ENCODE results near the gene FHOD3.

FHOD3 gene

GRCh38 chr18:36663312-36663711 lies 365.8 kb downstream of the FHOD3 start:
- DNase-seq (ENCODE audit: low read depth in 3 of 3), result no peak

- no peak for DNase-seq (ENCODE audit: low read depth in 3 of 3)
These were observed 368.4 kb downstream of the FHOD3 start for GRCh38 chr18:36665952-36666351.

- DNase-seq (ENCODE audit: low read depth in 3 of 3), result no peak
These were observed 370.3 kb downstream of the FHOD3 start for GRCh38 chr18:36667811-36668210.

DNA sequence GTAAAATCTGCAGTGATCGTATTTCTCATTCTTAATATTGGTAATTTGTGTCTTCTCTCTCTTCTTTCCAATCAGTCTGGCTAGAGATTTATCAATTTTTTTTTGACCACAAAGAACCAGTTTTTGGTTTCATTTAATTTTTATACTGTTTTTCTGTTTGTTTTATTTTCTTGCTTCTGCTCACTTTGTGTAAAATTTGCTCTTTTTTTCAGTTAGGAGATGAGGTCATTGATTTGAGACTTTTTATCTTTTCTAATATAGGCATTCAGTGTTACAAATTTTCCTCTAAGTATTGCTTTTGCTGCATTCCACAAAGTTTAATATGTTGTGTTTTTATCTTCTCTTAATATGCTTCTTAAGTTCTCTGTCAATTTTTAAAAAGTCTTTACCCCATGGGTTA lies 370.8 kb downstream of the FHOD3 start:
- no peak for DNase-seq (ENCODE audit: low read depth in 3 of 3)

GRCh38 chr18:36672437-36673344 lies 375.2 kb downstream of the FHOD3 start:
- DNase-seq (ENCODE audit: low read depth in 3 of 3), result no peak

GRCh38 chr18:36673452-36673851 lies 375.9 kb downstream of the FHOD3 start:
- DNase-seq (ENCODE audit: low read depth in 3 of 3), result no peak

DNA sequence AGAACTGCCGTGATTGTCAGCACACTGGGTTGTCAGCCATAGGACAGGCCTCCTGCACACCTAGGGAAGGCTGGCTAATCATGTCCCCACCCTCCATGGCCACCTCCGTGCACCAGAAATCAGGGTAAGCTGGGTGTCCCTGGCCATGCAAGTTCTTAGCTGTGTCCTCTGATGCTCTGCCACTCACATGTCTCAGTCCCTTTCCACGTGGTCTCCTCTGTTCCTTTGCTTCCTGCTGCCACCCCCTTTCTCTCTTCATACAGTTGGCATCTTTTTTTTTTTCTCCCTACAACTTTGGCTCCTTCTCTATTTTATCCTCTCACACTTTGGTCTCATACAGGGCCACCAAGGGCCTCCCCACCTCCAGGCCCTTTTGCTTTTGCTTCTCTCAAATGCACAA lies 377.6 kb downstream of the FHOD3 start:
- no peak for DNase-seq (ENCODE audit: low read depth in 3 of 3)

GRCh38 chr18:36675542-36675941 lies 378.0 kb downstream of the FHOD3 start:
- no peak for DNase-seq (ENCODE audit: low read depth in 3 of 3)

DNA sequence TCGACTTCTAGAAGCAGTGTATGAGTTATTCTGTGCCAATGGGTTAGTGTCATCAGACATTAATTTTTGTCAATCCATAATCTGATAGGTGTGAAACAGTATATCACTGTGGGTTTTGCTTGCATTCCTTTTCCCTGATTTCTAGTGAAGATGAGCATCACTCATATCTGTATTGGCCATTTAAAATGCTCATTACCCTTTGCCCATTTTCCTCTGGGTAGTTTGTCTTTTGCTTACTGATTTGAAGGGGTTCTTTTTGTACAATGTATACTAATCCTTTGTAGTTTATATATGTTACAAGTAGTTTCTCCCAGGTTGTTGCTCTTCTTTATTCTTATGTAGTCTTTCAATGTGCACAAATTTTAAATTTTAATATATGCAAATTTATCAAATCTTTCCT lies 379.1 kb downstream of the FHOD3 start:
- no peak for DNase-seq (ENCODE audit: low read depth in 3 of 3)

DNA sequence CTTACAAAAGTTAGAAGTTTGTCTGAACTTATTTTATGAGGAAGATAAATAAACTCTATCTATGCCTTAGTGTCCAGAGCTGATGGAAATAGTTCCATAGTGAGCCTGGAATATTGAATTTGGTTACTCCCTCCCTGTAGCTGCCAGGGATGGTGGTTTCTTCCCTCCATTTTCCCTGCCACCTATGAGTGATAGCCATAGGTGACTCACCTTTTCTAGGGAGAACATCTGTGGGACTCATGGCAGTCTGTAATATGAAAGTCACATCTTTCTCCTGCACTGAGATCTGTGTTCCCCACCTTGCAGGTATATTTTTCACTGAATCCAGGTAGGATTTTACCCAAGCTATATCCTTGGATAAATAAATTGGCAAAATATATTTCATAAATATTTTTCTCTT lies 382.5 kb downstream of the FHOD3 start:
- no peak for DNase-seq (ENCODE audit: low read depth in 3 of 3)

DNA sequence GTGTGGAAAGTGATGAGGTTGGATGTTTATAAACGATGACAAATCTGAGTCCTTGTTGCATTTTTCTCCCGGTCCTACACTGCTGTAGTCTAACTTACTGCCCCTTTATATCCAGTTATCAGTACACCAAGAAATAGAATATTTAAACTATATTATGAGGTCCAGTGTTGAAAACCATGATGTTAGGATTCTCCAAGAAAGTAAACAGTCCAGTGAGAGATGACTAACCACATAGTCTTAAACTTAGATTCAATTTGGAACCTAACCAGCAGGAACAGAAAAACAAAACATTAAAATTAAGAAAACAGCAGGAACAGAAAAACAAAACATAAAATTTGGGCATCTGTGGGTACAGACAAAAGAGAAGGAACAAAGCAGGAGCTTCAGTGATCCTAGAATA lies 388.1 kb downstream of the FHOD3 start:
- no peak for DNase-seq (ENCODE audit: low read depth in 3 of 3)

- no peak for DNase-seq (ENCODE audit: low read depth in 3 of 3)
These were observed 390.8 kb downstream of the FHOD3 start for GRCh38 chr18:36688020-36688965.

DNA sequence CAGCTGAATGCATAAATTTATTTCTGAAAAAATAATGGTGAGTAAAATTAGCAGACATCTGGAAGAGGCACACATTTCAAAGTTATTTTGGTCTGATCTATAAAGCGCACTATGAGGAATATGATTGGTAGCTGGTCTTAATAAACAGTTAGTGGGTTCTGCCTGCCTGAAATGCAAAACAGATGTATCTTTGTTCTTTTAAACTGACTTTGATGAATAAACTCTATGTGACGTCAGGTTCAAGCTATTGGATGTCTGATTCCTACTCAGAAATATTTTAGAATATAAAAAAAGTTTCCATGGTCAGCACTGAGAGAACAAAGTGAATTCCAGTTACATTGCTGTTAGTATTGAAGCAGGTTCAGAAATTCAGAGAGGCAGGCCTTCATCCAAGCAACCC lies 394.9 kb downstream of the FHOD3 start:
- no peak for DNase-seq (ENCODE audit: low read depth in 3 of 3)

DNA sequence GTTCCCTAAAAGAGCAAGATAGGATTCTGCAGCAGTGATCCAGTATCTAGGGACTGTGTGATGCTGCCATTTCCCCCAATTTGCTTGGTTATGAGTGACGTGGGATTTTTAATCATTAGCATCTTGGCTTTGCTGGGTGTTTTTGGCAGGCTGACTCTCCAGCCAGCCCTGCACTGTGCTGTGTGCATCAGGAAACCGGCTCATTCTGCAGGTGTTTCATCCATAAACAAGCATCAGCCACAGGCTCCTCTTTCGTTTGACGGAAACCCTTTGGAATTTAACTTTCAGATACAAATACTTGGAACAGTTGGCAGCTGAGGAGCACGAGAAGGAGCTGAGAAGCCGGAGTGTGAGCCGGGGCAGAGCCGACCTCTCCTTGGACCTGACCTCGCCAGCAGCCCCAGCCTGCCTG lies 395.4 kb downstream of the FHOD3 start:
- no peak for DNase-seq (ENCODE audit: low read depth in 3 of 3)

DNA sequence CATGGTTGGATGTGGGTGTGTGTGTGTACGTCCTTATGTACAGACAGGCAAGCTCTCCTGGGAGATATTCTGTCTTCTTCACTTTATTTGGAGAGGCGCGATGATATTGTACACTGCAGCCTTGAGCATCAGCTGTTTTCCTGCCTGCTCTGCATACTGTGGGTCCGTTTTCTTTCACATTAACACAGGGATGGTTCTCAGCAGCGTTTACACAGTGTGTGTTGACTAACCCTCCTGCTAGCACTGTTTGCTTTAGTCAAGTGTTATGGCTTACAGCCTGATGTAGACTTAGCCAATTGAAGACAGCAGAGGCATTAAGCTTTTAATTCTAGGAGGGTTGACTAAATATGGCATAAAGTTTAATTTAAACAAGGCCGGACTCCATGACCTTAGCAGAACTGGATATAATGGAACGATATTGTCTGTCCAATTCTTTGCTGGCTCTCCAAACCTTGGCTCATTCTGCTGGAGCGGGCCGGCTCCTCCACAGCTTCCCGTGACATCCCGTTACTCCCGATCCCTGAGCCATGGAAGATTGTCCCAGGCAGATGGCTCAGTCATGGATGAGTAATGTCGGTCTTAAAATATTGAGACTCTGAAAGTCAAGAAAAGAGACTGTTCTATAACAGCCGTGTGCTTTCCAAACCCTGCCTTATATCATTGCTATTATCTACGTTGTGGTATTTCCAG lies 396.6 kb downstream of the FHOD3 start:
- DNase-seq (ENCODE audit: low read depth in 3 of 3), result no peak

DNA sequence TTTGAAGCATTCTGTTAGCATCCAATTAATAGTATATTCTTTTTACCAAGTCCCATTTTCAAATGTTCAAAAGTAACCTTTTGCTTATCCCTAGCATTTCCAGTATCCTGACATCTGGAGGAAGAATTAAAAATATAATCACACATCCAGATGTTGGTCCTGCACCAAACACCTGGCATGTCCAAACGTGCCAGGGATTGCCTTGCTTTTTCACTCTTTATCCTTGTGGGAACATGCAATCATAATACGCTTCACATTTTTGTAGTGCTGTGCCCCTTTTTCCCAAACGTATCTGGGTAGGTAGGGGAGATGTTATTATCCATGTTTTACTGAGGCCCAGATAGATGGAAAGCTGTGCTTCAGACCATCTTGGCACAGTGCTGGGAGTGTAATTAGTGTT lies 398.3 kb downstream of the FHOD3 start:
- DNase-seq (ENCODE audit: low read depth in 3 of 3), result no peak

DNA sequence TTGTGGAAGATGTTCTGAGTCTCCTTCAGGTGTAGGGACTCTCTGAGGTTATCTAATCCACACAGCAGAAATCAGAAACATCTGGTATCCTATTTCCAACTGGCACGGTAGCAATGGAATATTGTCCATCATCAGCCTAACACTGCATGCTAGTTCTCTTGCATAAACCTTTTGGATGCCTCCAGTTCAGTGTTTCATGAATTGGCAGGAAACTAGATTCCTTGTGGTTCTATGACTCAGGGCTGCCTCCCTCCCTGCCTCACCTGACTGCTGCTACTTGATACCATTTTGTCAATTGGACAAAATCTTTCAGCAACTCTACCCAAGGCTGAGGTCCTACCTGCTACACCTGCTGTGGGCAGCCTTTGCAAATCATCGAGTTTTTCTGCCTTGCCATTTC lies 400.4 kb downstream of the FHOD3 start:
- no peak for DNase-seq (ENCODE audit: low read depth in 3 of 3)

DNA sequence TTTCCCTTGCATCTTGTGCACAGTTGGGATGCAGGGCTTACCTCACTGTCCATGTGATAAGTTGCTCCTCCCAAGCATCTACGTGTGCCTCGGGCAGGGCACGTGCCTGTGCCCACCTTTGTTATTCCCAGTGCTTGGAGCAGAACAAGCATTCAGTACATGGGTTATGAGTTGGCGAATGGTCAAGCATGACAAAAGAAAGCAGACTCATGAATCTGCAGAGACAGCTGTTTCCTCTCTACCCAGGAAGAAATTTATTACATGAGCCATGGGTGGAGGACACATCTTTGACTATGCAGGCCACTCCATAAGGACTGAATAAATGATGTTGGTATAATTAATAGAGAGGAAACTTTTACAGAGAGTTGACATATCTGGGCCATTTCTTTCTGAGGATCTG lies 403.4 kb downstream of the FHOD3 start:
- DNase-seq (ENCODE audit: low read depth in 3 of 3), result no peak

DNA sequence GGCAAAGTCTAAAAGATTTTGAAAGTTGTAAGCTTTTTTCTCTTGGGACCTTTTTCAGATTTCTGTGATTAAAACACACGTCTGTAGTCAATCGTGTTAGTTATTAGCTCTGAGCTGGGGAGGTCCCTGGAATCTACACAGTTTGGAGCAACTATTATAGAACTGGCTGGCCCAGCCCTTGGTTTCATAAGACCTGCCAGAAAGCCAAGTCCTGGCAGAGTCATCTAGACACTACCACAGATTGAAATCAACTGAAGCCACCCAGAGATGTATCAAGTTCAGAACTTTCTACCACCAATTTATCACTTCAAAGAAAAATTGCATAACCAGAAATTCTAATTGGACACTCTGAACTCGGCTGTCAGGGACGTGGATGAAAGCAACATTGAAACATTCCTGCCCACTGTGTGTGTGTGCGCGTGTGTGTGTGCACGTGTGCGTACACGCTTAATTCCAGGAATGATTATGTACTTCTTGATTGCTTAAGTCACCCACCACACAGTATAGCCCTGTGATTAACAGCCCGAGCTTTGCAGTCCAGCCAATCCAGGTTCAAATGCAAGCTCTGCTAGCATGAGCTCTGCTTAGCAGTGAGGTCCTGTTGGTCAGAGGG lies 405.0 kb downstream of the FHOD3 start:
- no peak for DNase-seq (ENCODE audit: low read depth in 3 of 3)

- no peak for DNase-seq (ENCODE audit: low read depth in 3 of 3)
These were observed 406.6 kb downstream of the FHOD3 start for GRCh38 chr18:36704156-36704555.

- DNase-seq (ENCODE audit: low read depth in 3 of 3), result no peak
These were observed 408.8 kb downstream of the FHOD3 start for GRCh38 chr18:36706134-36706881.

Data from stimulated activated CD4-positive, alpha-beta T cell treated with anti-CD3 and anti-CD28 coated beads, TNF-alpha, amount 100 ng/mL, for 4 hours (primary cell).